HUES64 (cell line): ENCODE measurements around the gene FREY1.
"Not testable (repeated sequence)": the region's sequence is repeated elsewhere in the genome, so short reads cannot be mapped to it uniquely, and the experiment has no call there.

Experiments used
- H3K27ac ChIP-seq: 2 replicates; pipeline ENCODE4 v1.7.0; 2013; ENCODE audit warnings: low read depth, low read length, inconsistent platforms
- H3K27me3 ChIP-seq: 2 replicates; pipeline ENCODE4 v1.6.1; 2013; ENCODE audit warnings: mild to moderate bottlenecking, low read length; ENCODE audit not compliant: insufficient read depth
- H3K36me3 ChIP-seq: 2 replicates; pipeline ENCODE4 v1.6.1; 2013; ENCODE audit warnings: mild to moderate bottlenecking, low read length; ENCODE audit not compliant: insufficient read depth
- H3K4me1 ChIP-seq: 2 replicates; pipeline ENCODE4 v1.6.1; 2013; ENCODE audit warnings: mild to moderate bottlenecking, low read length, moderate library complexity; ENCODE audit not compliant: insufficient read depth
- H3K4me3 ChIP-seq: 2 replicates; pipeline ENCODE4 v1.5.1; 2013; ENCODE audit warnings: mild to moderate bottlenecking, low read length, moderate library complexity
- H3K9ac ChIP-seq: 2 replicates; pipeline ENCODE4 v1.6.1; 2013; ENCODE audit warnings: mild to moderate bottlenecking, low read depth, low read length
- H3K9me3 ChIP-seq: 2 replicates; pipeline ENCODE4 v1.6.1; 2013; ENCODE audit warnings: low read depth, low read length; ENCODE audit not compliant: insufficient read depth
- WGBS: fragments of 150-250, 120-280 bp; methylation state at CpG from one replicate; pipeline ENCODE4 v1.1.7; 2013; ENCODE audit warnings: missing lambda C conversion rate; 5-methylcytosine and 5-hydroxymethylcytosine counted together

Gene FREY1

DNA sequence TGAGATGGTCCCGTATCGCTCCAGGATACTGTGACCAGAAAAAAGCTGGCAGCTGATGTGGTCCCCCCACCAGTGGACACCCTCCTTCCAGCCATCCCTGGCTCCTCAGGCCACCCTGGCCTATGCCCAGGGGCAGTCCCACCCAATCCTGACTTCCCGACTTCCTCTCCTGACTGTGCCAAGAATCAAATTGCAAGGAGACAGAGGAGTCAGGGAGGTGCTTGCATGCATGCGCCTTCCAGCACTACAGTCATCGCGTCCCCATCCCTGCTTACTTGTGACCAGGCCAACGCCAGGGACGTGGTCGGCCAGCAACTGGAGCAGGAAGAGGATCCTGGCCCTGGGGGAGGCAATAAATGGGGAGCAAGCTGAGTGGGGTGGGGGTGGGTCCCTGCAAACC, 3.6 kb upstream of the FREY1 start:
- WGBS, result 95% methylated on average over 9 of the region's 9 CpGs
- Histone ChIP-seq H3K9me3 (no peaks in the 10 kb centered on the region), H3K9ac (no peak overlapping the region), H3K36me3 (peaks cover 40% of the 10 kb centered on the region), H3K27me3 (no peaks in the 10 kb centered on the region), H3K4me3 (no peak overlapping the region), H3K4me1 (no peaks in the 10 kb centered on the region), H3K27ac (no peak overlapping the region)

DNA sequence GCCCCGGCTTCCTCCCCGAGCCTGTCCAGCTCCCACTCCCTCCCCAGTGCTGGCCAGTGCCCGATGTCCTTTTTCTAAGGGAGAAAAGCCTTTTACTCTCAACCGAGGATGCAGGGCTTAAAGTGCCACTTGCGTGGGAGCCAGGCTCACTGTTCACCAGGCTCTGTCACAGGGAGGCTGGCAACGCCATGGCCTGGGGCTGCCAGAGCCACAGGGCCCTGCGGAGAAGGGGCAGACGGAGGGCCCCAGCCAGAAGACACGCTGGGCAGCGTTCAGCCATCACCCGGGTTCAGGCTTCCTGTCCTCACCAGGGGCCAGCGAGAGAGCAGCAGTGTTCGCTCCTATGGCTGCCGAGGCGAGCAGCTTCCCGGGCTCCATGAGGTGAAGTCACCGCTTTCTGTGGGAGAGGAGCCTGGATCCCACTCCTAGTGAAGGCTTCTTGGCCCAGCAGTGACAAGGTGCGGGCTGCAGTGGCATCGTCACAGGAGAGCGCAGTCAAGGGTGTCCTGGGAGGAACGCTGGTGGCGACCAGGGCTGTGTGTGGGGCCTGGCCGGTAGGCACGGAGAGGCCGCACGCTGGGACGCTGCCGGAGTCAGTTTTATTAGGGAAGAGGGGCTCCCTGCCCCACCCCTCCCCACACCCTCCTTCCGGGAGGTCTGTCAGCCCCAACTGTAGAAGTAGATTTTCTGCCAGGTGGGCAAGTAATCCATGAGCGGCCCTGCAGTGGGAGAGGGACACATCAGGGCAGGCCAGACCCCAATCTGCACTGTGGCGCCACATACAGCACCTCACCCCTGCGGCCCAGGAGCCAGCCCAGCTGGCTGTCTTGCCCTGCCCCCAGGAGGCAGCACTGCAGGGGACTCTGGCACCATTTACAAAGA, 2.8 kb upstream of the FREY1 start:
- Histone ChIP-seq H3K4me1 (no peaks in the 10 kb centered on the region), H3K9ac (no peak overlapping the region), H3K36me3 (peaks cover 34% of the 10 kb centered on the region), H3K27me3 (no peaks in the 10 kb centered on the region), H3K9me3 (no peaks in the 10 kb centered on the region), H3K4me3 (no peak overlapping the region), H3K27ac (no peak overlapping the region)
- 95% methylated on average over 32 of the region's 32 CpGs for WGBS

DNA sequence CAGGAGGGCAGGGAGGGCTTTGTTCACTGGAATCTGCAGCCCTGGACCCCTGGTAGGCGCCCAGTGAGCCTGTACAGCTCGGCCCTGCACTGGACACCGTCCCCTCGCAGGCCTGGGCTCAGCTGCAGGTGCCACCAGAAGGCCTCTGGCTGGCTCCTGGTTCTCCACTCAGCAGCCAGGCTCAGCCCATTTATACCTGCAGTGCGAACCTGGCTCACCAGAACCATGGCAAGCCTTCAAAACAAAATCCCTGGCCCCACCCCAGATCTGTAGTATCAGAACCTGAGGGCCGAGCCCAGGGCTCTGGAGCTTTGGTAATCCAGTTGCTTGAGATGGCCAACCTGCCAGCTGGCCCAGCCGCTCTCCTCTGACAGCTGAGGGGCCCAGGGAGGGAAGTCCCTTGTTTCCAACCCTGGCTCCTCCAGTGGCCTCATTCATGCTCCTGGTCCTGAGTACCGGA, 870 bp upstream of the FREY1 start:
- H3K27me3 ChIP-seq, result no peaks in the 10 kb centered on the region
- H3K36me3 ChIP-seq, result peaks cover 34% of the 10 kb centered on the region
- no peaks in the 10 kb centered on the region for H3K9me3 ChIP-seq
- H3K27ac ChIP-seq, result no peak overlapping the region
- 92% methylated on average over 8 of the region's 8 CpGs for WGBS
- no peaks in the 10 kb centered on the region for H3K4me1 ChIP-seq
- H3K9ac ChIP-seq, result no peak overlapping the region
- no peak overlapping the region for H3K4me3 ChIP-seq

DNA sequence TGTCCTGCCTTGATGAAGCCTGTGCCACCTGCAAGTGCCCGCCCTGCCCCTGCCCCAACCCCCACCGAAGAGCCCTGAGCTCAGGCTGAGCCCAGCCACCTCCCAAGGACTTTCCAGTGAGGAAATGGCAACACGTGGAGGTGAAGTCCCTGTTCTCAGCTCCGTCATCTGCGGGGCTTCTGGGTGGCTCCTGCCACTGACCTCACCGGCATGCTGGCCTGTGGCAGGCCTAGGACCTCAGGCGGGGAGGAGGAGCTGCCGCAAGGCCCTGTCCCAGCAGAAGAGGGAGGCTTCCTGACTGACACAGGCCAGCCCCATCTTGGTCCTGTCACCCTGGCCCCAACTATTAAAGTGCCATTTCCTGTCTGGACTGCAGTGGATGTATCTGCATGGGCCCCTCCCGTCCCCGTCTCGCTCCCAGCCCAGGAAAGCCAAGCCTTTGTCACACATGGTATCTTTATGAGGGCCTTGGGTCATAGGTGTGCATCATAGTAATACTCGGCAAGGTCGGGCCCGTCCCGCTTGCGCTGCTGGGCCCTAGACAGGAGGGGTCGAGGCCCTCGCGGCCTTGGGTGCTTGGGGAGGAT, 882 bp downstream of the FREY1 start:
- Histone ChIP-seq H3K9ac (no peak overlapping the region), H3K27ac (no peak overlapping the region), H3K9me3 (no peaks in the 10 kb centered on the region), H3K4me1 (0 out of 2 replicates have a peak, but pooled peaks cover 1% of the 10 kb centered on the region), H3K36me3 (peaks cover 35% of the 10 kb centered on the region), H3K27me3 (peaks cover 1% of the 10 kb centered on the region; the same call in 1 of the 2 replicates), H3K4me3 (no peak overlapping the region)
- WGBS, result 89% methylated on average over 19 of the region's 19 CpGs

DNA sequence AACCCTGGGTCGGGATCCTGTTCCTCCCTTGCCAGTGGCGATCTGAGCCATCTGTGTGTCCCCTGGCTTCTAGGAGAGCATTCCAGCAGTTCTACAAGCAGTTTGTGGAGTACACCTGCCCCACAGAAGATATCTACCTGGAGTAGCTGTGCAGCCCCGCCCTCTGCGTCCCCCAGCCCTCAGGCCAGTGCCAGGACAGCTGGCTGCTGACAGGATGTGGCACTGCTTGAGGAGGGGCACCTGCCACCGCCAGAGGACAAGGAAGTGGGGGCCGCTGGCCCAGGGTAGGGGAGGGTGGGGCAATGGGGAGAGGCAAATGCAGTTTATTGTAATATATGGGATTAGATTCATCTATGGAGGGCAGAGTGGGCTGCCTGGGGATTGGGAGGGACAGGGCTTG, 1.5 kb downstream of the FREY1 start:
- not testable (repeated sequence) for H3K27ac ChIP-seq, H3K4me1 ChIP-seq, H3K9me3 ChIP-seq, H3K27me3 ChIP-seq, H3K4me3 ChIP-seq, H3K9ac ChIP-seq
- peaks cover 34% of the 10 kb centered on the region for H3K36me3 ChIP-seq
- 95% methylated on average over 6 of the region's 6 CpGs for WGBS

DNA sequence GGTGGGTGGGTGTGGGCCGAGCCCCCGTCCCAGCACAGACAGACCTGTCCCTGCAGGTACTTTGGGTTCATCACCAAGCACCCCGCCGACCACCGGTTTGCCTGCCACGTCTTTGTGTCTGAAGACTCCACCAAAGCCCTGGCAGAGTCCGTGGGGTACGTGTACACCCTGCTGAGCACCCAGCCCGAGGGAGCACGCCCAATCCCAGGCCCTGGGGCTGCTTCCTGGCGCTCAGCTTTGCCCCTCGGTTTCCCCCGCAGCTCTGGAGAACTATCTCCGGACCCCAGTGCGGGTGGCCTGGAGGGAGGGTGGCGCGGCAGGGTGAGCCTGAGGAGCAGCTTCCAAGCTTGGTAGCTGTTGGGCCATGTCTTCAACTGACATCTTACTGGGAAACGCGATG, 2.0 kb downstream of the FREY1 start:
- WGBS, result 95% methylated on average over 19 of the region's 19 CpGs
- Histone ChIP-seq H3K27ac (no peak overlapping the region), H3K9ac (no peak overlapping the region), H3K27me3 (peaks cover 11% of the 10 kb centered on the region), H3K4me3 (no peak overlapping the region), H3K9me3 (no peaks in the 10 kb centered on the region), H3K36me3 (peaks cover 34% of the 10 kb centered on the region), H3K4me1 (peaks cover 8% of the 10 kb centered on the region; the same call in 1 of the 2 replicates)

DNA sequence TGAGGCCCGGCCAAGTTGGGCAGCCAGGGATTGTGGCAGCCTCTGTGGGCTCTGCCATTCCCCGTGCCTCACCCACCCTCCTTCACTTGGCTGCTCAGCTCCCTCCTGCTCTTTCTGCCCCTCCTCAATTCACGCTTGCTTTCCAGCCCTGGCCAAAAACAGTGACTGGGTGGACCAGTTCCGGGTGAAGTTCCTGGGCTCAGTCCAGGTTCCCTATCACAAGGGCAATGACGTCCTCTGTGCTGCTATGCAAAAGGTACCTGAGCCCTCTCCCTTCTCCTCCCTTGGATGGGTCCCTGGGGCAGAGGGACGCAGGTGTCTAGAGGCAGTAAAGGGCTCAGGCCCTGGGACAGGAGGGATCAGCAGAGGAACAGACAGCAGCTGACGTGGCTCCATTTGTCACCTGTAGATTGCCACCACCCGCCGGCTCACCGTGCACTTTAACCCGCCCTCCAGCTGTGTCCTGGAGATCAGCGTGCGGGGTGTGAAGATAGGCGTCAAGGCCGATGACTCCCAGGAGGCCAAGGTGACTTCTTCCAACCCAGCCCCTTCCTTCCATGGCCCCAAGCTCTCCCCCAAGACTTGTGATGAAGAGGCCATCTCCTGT, 2.7 kb downstream of the FREY1 start:
- no peaks in the 10 kb centered on the region for H3K9me3 ChIP-seq
- H3K27me3 ChIP-seq, result peaks cover 11% of the 10 kb centered on the region
- 93% methylated on average over 15 of the region's 15 CpGs for WGBS
- no peak overlapping the region for H3K9ac ChIP-seq
- peaks cover 29% of the 10 kb centered on the region for H3K36me3 ChIP-seq
- no peak overlapping the region for H3K27ac ChIP-seq
- H3K4me1 ChIP-seq, result peaks cover 8% of the 10 kb centered on the region; the same call in 1 of the 2 replicates
- no peak overlapping the region for H3K4me3 ChIP-seq

DNA sequence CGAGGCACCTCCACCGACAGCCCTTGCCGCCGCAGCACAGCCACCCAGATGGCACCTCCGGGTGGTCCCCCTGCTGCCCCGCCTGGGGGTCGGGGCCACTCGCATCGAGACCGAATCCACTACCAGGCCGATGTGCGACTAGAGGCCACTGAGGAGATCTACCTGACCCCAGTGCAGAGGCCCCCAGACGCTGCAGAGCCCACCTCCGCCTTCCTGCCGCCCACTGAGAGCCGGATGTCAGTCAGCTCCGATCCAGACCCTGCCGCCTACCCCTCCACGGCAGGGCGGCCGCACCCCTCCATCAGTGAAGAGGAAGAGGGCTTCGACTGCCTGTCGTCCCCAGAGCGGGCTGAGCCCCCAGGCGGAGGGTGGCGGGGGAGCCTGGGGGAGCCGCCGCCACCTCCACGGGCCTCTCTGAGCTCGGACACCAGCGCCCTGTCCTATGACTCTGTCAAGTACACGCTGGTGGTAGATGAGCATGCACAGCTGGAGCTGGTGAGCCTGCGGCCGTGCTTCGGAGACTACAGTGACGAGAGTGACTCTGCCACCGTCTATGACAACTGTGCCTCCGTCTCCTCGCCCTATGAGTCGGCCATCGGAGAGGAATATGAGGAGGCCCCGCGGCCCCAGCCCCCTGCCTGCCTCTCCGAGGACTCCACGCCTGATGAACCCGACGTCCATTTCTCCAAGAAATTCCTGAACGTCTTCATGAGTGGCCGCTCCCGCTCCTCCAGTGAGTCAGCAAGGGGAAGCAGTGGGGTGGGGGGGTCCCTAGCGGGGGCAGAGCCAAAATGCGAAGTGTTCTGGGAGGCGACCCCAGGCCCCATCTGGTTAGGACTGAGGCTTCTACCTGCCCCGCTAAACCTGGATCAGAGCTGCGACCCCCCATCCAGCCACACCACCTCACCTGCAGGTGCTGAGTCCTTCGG, 4.4 kb downstream of the FREY1 start:
- H3K36me3 ChIP-seq, result peaks cover 28% of the 10 kb centered on the region
- H3K9ac ChIP-seq, result no peak overlapping the region
- H3K9me3 ChIP-seq, result no peaks in the 10 kb centered on the region
- H3K27me3 ChIP-seq, result peaks cover 11% of the 10 kb centered on the region
- no peak overlapping the region for H3K27ac ChIP-seq
- H3K4me1 ChIP-seq, result peaks cover 13% of the 10 kb centered on the region; the same call in 1 of the 2 replicates
- 93% methylated on average over 56 of the region's 56 CpGs for WGBS
- H3K4me3 ChIP-seq, result no peak overlapping the region

DNA sequence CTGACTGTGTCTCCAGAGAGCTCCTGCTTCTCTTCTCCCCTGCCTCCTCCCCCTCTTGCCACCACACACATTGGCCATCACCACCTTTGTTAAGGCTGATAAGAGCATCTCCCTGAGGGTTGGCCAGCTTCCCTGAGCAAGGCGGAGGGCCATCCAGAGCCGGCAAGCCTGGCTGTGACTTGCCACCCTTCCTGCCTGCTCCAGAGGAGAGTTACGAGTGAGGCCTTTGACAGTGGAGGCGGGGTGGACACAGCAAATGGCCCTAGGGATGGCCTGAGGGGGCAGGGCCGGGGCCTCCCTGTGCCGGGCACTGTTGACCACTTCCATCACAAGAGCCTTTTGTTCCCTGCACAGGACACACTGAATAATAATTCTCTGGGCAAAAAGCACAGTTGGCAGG, 5.4 kb downstream of the FREY1 start:
- no peak overlapping the region for H3K9ac ChIP-seq

DNA sequence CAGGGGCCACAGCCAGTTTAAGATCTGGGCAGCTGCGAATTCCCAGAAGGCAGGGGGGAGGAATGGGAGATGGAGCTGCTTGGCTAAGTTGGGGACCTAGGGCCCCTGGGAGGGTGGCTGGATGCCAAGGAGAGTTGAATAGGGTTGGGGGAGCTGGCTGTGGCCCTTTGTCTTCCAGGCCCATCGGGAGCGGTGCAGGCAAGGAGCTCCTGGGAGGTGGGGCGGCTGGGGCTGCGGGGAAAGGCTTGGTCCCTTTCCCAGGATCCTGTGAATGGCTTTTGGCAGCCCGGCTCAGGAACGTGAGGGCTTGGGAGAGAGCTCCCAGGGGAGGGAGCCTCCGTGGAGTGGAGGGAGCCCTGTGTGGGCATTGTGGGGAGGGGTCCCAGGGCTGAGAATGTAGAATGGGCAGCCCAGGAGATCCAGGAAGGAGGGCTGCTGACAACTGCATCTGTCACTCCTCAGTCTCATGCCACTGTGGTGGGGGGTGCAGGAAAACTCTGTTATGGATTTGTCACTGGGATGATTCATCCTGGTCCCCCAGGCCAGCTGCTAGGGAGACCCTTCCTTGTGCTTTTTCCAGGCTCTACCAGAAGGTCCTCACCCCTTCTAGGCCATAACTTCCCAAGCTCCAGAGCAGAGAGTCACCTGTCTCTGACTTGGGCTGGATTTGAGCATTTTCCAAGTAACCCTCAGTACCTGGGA, 6.0 kb downstream of the FREY1 start:
- Histone ChIP-seq H3K27me3 (peaks cover 11% of the 10 kb centered on the region), H3K4me3 (peak overlapping the region; percentile 65; the same call in 1 of the 2 replicates), H3K9ac (no peak overlapping the region)

More for the DNA sequence above, 5.4 kb downstream of the FREY1 start:
- Histone ChIP-seq H3K36me3 (peaks cover 28% of the 10 kb centered on the region), H3K27me3 (peaks cover 11% of the 10 kb centered on the region), H3K9me3 (no peaks in the 10 kb centered on the region), H3K27ac (no peak overlapping the region), H3K4me1 (peaks cover 13% of the 10 kb centered on the region; the same call in 1 of the 2 replicates), H3K4me3 (no peak overlapping the region)
- WGBS, result 93% methylated on average over 6 of the region's 6 CpGs

More for the DNA sequence above, 6.0 kb downstream of the FREY1 start:
- no peak overlapping the region for H3K27ac ChIP-seq
- peaks cover 13% of the 10 kb centered on the region; the same call in 1 of the 2 replicates for H3K4me1 ChIP-seq
- peaks cover 26% of the 10 kb centered on the region for H3K36me3 ChIP-seq
- WGBS, result 38% methylated on average over 8 of the region's 8 CpGs
- no peaks in the 10 kb centered on the region for H3K9me3 ChIP-seq
